ENCODE data around the gene OR10A6. TPM values are rescaled to one million over a fixed set of nuclear protein-coding genes. Genes with fewer than 3 reads are reported as not detected.

Gene OR10A6
- total and polyA plus RNA-seq, 9 of the 15 experiments (the other 6 are each of a cell fraction or from before 2014, with no cell fraction given), result not detected

DNA sequence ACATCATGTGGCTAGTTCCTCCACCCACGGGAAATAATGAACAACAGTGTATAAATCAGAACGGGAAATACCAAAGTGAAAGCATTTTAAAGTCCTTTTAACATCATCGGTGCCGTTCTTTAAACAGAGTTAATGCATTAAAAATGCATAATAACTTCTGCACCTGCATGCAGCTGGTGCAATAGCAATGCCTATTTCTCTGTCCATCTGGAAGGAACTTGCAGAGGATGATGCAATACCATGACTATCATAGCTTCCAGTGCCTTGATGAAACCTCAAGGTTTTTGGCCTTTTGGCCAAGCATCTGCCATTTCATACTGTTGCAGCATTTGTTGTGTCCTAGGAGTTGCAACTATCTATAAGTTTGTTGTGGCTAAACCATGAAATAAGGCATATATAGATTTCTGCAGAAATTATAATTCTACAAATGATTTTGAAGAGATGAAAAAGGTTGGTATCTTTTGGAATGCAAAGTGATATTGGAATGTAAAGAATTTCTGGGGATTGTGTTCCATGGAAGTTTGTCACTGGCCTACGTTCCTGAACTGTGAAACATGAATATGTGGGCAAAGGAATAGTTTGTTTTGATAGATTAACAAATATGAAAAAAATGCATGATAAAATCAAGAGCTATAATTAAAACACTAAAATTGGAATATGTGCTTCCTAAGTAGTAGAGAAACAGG lies 46.3 kb upstream of the OR10A6 start (continued):
- peak; percentile 21; the same call in 1 of the 2 replicates for TF ChIP-seq EP300 (IDR thresholded peaks at IDR 0.05; ENCODE audit: low read length)
- no peak for TF ChIP-seq ZNF407 (IDR thresholded peaks at IDR 0.05; ENCODE audit: low read depth)
- no peak for TF ChIP-seq POLR3G (IDR thresholded peaks at IDR 0.05; ENCODE audit: extremely low read depth, insufficient read length, insufficient replicate concordance)
- TF ChIP-seq ARHGAP35 (IDR thresholded peaks at IDR 0.05; ENCODE audit: partially characterized antibody), result no peak
- TF ChIP-seq ZNF121 (CRISPR knock-in tag; conservative IDR thresholded peaks at IDR 0.05), result no peak
- TF ChIP-seq NBN (IDR thresholded peaks at IDR 0.05; ENCODE audit: low read depth), result 0 out of 2 replicates have a peak, but pooled peaks have one; percentile 29
- peak; percentile 58 for TF ChIP-seq TAL1 (IDR thresholded peaks at IDR 0.05)
- no peak for TF ChIP-seq ZNF785 (CRISPR knock-in tag; IDR thresholded peaks at IDR 0.05)
- TF ChIP-seq NR3C1 (CRISPR knock-in tag; IDR thresholded peaks at IDR 0.05), result no peak
- TF ChIP-seq TRIM24 (IDR thresholded peaks at IDR 0.05), result peak; percentile 97
- TF ChIP-seq JUNB (CRISPR knock-in tag; conservative IDR thresholded peaks at IDR 0.05), result 0 out of 2 replicates have a peak, but pooled peaks have one; percentile 19
- no peak for TF ChIP-seq FOS (IDR thresholded peaks at IDR 0.05; ENCODE audit: extremely low read depth, insufficient read length)
- TF ChIP-seq JUND (IDR thresholded peaks at IDR 0.05; ENCODE audit: borderline replicate concordance, low read depth, low read length), result peak; percentile 65; the same call in 1 of the 2 replicates
- TF ChIP-seq JUND (tag; IDR thresholded peaks at IDR 0.05; ENCODE audit: borderline replicate concordance, low read depth, low read length), result peak; percentile 54; the same call in 2 of the 3 replicates
- TF ChIP-seq ZBED1 (IDR thresholded peaks at IDR 0.05), result no peak
- TF ChIP-seq MYC (IDR thresholded peaks at IDR 0.05; ENCODE audit: low read depth, low read length), result peak; percentile 49; the same call in 1 of the 2 replicates
- no peak for TF ChIP-seq MYC (CRISPR knock-in tag; IDR thresholded peaks at IDR 0.05; ENCODE audit: borderline replicate concordance, low read depth)
- TF ChIP-seq YY1 (IDR thresholded peaks at IDR 0.05; ENCODE audit: borderline replicate concordance in 1 of 3, control insufficient read depth in 1 of 3, extremely low read depth in 1 of 3, insufficient read depth in 3 of 3, insufficient read length in 1 of 3, insufficient replicate concordance in 2 of 3, low read depth in 1 of 3, low read length in 2 of 3), result no peak
- no peak for TF ChIP-seq ZC3H11A (IDR thresholded peaks at IDR 0.05; ENCODE audit: low read depth, low read length)
- TF ChIP-seq ARID1B (IDR thresholded peaks at IDR 0.05), result peak; percentile 38; the same call in 1 of the 2 replicates
- TF ChIP-seq MEF2D (tag; conservative IDR thresholded peaks at IDR 0.05; ENCODE audit: low read depth), result no peak

Measured in K562 (cell line).